Ishikawa (cell line): ENCODE measurements around the gene PKNOX2.

Experiments
- CEBPB ChIP-seq: IDR thresholded peaks from 2 replicates; pipeline ENCODE4 v1.6.1; 2012
- EP300 ChIP-seq: IDR thresholded peaks from 2 replicates; pipeline ENCODE4 v1.6.1; 2012; ENCODE audit warnings: borderline replicate concordance
- RAD21 ChIP-seq: IDR thresholded peaks from 2 replicates; pipeline ENCODE4 v1.6.1; 2012; ENCODE audit warnings: low read depth
- TAF1 ChIP-seq: IDR thresholded peaks from 2 replicates; pipeline ENCODE4 v1.6.1; 2012; ENCODE audit warnings: low read depth, mild to moderate bottlenecking
- TEAD4 ChIP-seq: IDR thresholded peaks from 2 replicates; pipeline ENCODE4 v1.6.1; 2012

- TF ChIP-seq EP300 (no peak), TAF1 (no peak), RAD21 (no peak), TEAD4 (no peak), CEBPB (no peak)
These were observed 149.9 kb downstream of the PKNOX2 start for GRCh38 chr11:125314276-125315078.
